Tibial nerve (tissue), 4 donors: Measurements from ENCODE around the gene SIT1. TPM values are rescaled to one million over a fixed set of nuclear protein-coding genes. Genes with fewer than 3 reads are reported as not detected.

Experiments
- DNase-seq, 2 donors: peaks; one replicate each; pipeline ENCODE4 v3.0.0-alpha.2; 2019; ENCODE audit warnings: low spot score in 2 of 2
- H3K27ac ChIP-seq, 4 donors: fragments of 200-600 bp; sonication (generic) in 3 of 4; one replicate each; pipeline ENCODE4 v1.5.1; 2017 to 2019; ENCODE audit warnings: mild to moderate bottlenecking in 1 of 4
- H3K27me3 ChIP-seq, 2 donors: fragments of 200-600 bp; sonication (generic) in 1 of 2; one replicate each; pipeline versions ENCODE4 v1.5.1 to v1.6.0; 2017 to 2019
- H3K36me3 ChIP-seq, 3 donors: fragments of 200-600 bp; sonication (generic); one replicate each; pipeline ENCODE4 v1.5.1; 2018 to 2019
- H3K4me1 ChIP-seq, 4 donors: fragments of 200-600 bp; sonication (generic) in 3 of 4; one replicate each; pipeline ENCODE4 v1.5.1; 2017 to 2019
- H3K4me3 ChIP-seq, 4 donors: fragments of 200-600 bp; sonication (generic) in 3 of 4; one replicate each; pipeline ENCODE4 v1.5.1; 2017 to 2019; ENCODE audit warnings: mild to moderate bottlenecking in 1 of 4, moderate library complexity in 1 of 4
- H3K9me3 ChIP-seq, 4 donors: fragments of 200-600 bp; sonication (generic) in 3 of 4; one replicate each; pipeline ENCODE4 v1.5.1; 2017 to 2019
- EP300 ChIP-seq, 2 donors: sonication (generic); formaldehyde crosslinking; IDR thresholded peaks; one replicate each; pipeline ENCODE4 v1.6.1; 2017; ENCODE audit warnings: antibody characterized with exemption in 2 of 2, mild to moderate bottlenecking in 1 of 2
- POLR2A ChIP-seq, 2 donors: fragments of 450-650 bp; IDR thresholded peaks; one replicate each; pipeline ENCODE4 v1.6.1; 2017; ENCODE audit warnings: antibody characterized with exemption in 2 of 2, mild to moderate bottlenecking in 2 of 2, moderate library complexity in 2 of 2
- WGBS, 2 donors: methylation state at CpG; one replicate each; pipeline ENCODE4 v1.1.5; 2018; 5-methylcytosine and 5-hydroxymethylcytosine counted together
- total RNA-seq, 4 donors: library from RNA; depleted of rRNA; stranded (reverse); fragments of >200 nt; gene quantifications; one replicate each; pipeline ENCODE4 v1.1.0, GENCODE V29; 2016
- TF ChIP-seq, protein P1 (sequence below), 5 experiments: fragments of 200-600 bp in 3 of 5; fragments of 450-650 bp in 2 of 5; sonication (generic) in 3 of 5; IDR thresholded peaks; one replicate each; pipeline ENCODE4 v1.5.1; 2016 to 2019; ENCODE audit warnings: antibody characterized with exemption in 5 of 5, mild to moderate bottlenecking in 3 of 5, moderate library complexity in 2 of 5

SIT1 gene
- total RNA-seq, 4 donors from 2014 or later: 0.39 TPM; not detected in 3

DNA sequence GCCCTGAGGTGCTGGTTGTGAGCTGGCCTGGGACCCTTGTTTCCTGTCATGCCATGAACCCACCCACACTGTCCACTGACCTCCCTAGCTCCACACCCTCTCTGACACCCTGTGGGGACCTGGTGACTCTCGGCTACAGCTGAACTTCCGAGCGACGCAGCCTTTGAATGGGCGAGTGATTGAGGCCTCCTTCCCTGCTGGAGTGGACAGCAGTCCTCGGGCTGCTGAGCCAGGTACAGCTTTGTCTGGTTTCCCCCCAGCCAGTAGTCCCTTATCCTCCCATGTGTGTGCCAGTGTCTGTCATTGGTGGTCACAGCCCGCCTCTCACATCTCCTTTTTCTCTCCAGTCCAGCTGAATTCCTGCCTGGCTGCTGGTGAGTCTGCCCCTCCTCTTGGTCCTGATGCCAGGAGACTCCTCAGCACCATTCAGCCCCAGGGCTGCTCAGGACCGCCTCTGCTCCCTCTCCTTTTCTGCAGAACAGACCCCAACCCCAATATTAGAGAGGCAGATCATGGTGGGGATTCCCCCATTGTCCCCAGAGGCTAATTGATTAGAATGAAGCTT is 29.1 kb upstream of the SIT1 start:
- TF ChIP-seq POLR2A (IDR thresholded peaks at IDR 0.05) (no peak), EP300 (IDR thresholded peaks at IDR 0.05) (no peak)
- TF ChIP-seq, protein P1, sequence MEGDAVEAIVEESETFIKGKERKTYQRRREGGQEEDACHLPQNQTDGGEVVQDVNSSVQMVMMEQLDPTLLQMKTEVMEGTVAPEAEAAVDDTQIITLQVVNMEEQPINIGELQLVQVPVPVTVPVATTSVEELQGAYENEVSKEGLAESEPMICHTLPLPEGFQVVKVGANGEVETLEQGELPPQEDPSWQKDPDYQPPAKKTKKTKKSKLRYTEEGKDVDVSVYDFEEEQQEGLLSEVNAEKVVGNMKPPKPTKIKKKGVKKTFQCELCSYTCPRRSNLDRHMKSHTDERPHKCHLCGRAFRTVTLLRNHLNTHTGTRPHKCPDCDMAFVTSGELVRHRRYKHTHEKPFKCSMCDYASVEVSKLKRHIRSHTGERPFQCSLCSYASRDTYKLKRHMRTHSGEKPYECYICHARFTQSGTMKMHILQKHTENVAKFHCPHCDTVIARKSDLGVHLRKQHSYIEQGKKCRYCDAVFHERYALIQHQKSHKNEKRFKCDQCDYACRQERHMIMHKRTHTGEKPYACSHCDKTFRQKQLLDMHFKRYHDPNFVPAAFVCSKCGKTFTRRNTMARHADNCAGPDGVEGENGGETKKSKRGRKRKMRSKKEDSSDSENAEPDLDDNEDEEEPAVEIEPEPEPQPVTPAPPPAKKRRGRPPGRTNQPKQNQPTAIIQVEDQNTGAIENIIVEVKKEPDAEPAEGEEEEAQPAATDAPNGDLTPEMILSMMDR (IDR thresholded peaks at IDR 0.05): no peak
- H3K9me3 ChIP-seq: no peaks in the 10 kb centered on the region
- peaks cover 0 to 20% (median 10%) of the 10 kb centered on the region in 4 donors for H3K4me1 ChIP-seq

DNA sequence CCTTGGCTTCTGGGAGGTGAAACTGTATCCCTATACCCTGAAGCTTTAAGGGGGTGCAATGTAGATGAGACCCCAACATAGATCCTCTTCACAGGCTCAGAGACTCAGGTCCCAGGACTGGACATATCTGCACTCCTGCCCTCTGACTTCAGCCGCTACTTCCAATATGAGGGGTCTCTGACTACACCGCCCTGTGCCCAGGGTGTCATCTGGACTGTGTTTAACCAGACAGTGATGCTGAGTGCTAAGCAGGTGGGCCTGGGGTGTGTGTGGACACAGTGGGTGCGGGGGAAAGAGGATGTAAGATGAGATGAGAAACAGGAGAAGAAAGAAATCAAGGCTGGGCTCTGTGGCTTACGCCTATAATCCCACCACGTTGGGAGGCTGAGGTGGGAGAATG is 28.4 kb upstream of the SIT1 start:
- Histone ChIP-seq H3K4me3 (no peak overlapping the region), H3K4me1 (peaks cover 0 to 16% (median 10%) of the 10 kb centered on the region in 4 donors), H3K27ac (no peak overlapping the region), H3K27me3 (no peaks in the 10 kb centered on the region), H3K9me3 (no peaks in the 10 kb centered on the region), H3K36me3 (peaks cover 0 to 26% (median 0%) of the 10 kb centered on the region in 3 donors)
- 90 to 92% methylated on average over 5 of the region's 5 CpGs for WGBS, 2 donors
- TF ChIP-seq EP300 (IDR thresholded peaks at IDR 0.05) (no peak), POLR2A (IDR thresholded peaks at IDR 0.05) (no peak)
- TF ChIP-seq, protein P1 (IDR thresholded peaks at IDR 0.05): no peak
- no peak for DNase-seq

More for the DNA sequence above, 29.1 kb upstream of the SIT1 start:
- Histone ChIP-seq H3K27ac (no peak overlapping the region), H3K4me3 (no peak overlapping the region), H3K27me3 (no peaks in the 10 kb centered on the region), H3K36me3 (peaks cover 0 to 33% (median 0%) of the 10 kb centered on the region in 3 donors)
- WGBS, 2 donors: 80 to 85% methylated on average over 8 of the region's 8 CpGs
- no peak for DNase-seq

DNA sequence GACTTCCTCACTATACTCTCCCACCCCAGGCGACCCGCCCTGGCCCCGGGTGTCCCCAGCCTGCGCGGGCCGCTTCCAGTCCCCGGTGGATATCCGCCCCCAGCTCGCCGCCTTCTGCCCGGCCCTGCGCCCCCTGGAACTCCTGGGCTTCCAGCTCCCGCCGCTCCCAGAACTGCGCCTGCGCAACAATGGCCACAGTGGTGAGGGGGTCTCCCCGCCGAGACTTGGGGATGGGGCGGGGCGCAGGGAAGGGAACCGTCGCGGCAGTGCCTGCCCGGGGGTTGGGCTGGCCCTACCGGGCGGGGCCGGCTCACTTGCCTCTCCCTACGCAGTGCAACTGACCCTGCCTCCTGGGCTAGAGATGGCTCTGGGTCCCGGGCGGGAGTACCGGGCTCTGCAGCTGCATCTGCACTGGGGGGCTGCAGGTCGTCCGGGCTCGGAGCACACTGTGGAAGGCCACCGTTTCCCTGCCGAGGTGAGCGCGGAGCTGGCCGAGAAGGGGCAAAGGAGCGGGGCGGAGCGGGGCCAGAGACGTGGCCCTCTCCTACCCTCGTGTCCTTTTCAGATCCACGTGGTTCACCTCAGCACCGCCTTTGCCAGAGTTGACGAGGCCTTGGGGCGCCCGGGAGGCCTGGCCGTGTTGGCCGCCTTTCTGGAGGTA is 25.1 kb upstream of the SIT1 start:
- Histone ChIP-seq H3K9me3 (no peaks in the 10 kb centered on the region), H3K36me3 (no peaks in the 10 kb centered on the region), H3K27me3 (no peaks in the 10 kb centered on the region), H3K4me3 (peak overlapping the region; percentile 26 to 62 (median 48)), H3K27ac (peak overlapping the region in 2 of 4 donors; percentile 47 to 52), H3K4me1 (peaks cover 0 to 16% (median 10%) of the 10 kb centered on the region in 4 donors)
- DNase-seq: no peak
- TF ChIP-seq POLR2A (IDR thresholded peaks at IDR 0.05): no peak
- WGBS, 2 donors: 3 to 15% methylated on average over 13 to 38 of the region's 51 CpGs

DNA sequence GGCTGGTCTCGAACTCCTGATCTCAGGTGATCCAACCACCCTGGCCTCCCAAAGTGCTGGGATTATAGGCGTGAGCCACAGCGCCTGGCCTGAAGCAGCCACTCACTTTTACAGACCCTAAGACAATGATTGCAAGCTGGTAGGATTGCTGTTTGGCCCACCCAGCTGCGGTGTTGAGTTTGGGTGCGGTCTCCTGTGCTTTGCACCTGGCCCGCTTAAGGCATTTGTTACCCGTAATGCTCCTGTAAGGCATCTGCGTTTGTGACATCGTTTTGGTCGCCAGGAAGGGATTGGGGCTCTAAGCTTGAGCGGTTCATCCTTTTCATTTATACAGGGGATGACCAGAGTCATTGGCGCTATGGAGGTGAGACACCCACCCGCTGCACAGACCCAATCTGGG is 24.5 kb upstream of the SIT1 start:
- Histone ChIP-seq H3K4me1 (peaks cover 0 to 16% (median 10%) of the 10 kb centered on the region in 4 donors), H3K4me3 (peak overlapping the region; percentile 26 to 62 (median 48)), H3K9me3 (no peaks in the 10 kb centered on the region), H3K36me3 (no peaks in the 10 kb centered on the region), H3K27me3 (no peaks in the 10 kb centered on the region), H3K27ac (peak overlapping the region in 1 of 4 donors; percentile 47)
- DNase-seq: no peak
- TF ChIP-seq POLR2A (IDR thresholded peaks at IDR 0.05) (no peak), EP300 (IDR thresholded peaks at IDR 0.05) (no peak)
- TF ChIP-seq, protein P1 (IDR thresholded peaks at IDR 0.05): no peak
- whole genome bisulfite sequencing, 2 donors: 41 to 48% methylated on average over 13 of the region's 13 CpGs

DNA sequence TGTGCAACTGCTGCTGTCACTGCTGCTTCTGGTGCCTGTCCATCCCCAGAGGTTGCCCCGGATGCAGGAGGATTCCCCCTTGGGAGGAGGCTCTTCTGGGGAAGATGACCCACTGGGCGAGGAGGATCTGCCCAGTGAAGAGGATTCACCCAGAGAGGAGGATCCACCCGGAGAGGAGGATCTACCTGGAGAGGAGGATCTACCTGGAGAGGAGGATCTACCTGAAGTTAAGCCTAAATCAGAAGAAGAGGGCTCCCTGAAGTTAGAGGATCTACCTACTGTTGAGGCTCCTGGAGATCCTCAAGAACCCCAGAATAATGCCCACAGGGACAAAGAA is 23.3 kb upstream of the SIT1 start:
- Histone ChIP-seq H3K4me3 (no peak overlapping the region), H3K27me3 (no peaks in the 10 kb centered on the region), H3K36me3 (no peaks in the 10 kb centered on the region), H3K9me3 (no peaks in the 10 kb centered on the region), H3K27ac (no peak overlapping the region), H3K4me1 (peaks cover 0 to 16% (median 10%) of the 10 kb centered on the region in 4 donors)
- no peak for DNase-seq
- WGBS, 2 donors: 65 to 96% methylated on average over 3 of the region's 3 CpGs
- TF ChIP-seq, protein P1 (IDR thresholded peaks at IDR 0.05): no peak
- no peak for TF ChIP-seq EP300 (IDR thresholded peaks at IDR 0.05)
